HG03439 (cell line): ENCODE data around the gene P2RX5.

ENCODE experiments used
- ATAC-seq: cut with Tn5 transposase; IDR thresholded peaks from one replicate; pipeline ENCODE4 v1.9.1; 2021; ENCODE audit warnings: mild to moderate bottlenecking, moderate library complexity; ENCODE audit not compliant: unreplicated experiment

Gene P2RX5

DNA sequence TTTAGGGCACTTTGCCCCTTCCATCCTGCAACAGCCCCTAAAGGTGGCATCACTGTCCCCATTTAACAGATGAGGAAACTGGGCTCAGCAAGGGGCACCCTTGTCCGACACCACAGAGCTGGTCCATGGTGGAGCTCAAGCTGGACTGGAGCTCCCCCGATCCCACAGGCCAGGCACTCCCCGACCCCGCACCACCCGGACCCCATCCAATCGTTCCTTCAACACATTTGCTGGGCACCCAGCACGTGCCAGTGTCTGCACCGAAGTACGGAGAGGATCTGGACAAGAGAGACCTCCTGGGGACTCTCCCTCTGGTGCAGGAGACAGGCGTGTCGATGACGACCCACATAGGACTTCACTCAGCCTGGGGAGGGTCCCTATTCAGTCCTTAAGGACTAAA, 13.9 kb downstream of the P2RX5 start:
- no peak for ATAC-seq

DNA sequence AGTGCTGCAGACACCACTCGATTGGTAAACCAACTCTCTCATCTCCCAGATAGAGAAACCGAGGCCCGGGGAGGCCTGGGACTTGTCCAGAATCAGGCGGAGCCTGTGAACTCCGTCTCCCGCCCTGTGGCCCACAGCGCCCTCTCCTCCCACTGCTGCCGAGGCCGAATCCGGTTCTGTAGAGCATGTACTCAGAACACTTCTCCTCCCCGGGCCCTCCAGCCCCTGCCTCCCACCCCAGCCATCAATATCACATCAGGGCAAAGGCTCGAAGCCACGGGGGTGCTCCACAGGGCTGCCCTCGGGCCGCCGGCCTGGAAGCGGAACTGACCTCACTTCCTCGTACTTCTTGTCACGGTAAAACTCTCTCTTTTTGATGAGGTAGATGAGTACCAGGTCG, 14.4 kb downstream of the P2RX5 start:
- no peak for ATAC-seq

DNA sequence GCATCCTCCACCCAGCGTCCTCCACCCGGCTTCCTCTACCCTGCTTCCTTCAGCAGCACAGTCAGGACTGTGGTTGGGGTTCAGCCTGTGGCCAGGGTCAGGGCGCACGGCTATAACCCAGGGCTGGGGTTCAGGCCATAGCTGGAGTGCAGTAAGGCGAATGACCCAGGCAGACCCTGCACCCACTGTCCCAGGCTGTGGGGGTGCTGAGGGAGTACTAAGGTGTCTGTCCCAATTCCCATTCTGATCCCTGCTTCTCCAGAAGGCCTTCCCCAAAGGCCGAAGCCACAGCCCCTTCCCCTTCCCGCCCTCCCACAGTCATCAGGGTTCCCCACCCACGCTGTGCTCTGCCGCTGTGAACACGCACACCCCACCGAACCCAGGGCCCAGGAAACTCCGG, 14.9 kb downstream of the P2RX5 start:
- no peak for ATAC-seq

- ATAC-seq: no peak
These were observed 16.3 kb downstream of the P2RX5 start for GRCh38 chr17:3679531-3680126.

DNA sequence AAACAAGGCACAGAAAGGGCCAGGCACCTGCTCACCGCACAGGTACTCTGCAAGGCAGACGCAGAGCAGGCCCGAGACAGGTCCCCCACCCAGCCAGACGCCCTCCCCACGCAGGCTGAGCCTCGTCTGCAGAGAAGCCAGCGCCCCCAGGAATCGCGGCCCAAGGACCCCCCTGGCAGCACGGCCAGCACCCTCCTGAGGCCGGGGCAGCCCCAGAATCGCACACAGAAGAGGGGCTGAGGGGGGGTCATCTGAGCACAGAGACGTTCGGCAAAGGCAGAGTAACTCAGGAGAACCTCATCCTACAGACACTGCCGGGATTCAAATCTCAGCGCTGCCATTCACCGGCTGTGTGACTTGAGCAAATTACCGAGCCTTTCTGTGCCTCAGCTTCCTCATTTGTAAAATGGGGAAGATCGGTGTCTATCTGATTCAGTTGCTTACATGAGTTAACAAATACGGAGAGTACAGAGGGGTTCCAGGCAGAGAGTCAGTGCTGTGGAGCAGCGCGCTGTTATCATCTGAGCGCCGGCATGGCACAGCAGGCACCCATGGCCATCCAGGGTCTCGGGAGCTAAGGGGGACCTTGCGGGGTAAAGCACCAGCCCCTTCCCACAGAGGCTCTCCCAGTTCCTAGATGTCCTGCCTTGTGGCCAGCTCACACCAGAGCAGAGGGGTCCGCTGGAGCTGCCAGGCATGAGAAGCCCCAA, 17.0 kb downstream of the P2RX5 start:
- ATAC-seq: no peak

- no peak for ATAC-seq
These were observed 17.7 kb downstream of the P2RX5 start for GRCh38 chr17:3678095-3678820.

DNA sequence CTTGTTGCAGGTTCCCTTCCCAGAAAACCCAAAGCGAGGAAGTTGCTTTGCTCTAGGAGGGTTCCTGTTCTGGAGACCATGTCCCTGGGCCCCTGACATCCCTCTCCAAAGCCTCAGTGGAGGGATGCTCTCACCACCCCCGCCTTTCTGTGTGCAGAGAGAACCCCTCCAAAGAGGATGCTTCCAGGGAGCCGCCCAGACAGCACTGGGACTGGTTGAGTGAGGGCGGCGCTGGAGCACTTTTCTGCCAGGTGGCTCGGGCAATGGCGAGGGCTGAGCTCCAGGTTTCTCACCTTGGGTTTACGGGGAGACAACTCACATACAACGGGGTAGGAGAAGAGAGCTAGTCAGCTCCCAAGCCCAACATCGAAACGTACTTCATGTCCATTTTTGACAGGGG, 20.1 kb downstream of the P2RX5 start:
- no peak for ATAC-seq

DNA sequence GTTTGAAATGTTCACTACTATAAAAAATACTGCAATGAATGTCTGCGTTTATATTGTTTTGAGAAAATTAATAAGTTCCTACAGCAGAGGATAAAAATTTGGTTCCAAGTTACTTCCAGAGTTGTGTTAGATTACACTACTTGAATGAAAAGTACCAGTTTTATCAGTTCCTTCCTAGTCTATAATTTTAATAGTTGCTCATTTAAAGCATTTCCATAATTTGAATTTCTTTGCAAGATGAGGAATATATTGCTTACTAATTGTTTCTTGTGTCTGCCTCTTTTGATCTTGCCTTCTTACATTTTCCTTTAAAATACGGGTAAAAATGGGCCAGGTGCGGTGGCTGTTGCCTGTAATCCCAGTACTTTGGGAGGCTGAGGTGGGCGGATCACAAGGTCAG, 23.4 kb downstream of the P2RX5 start:
- no peak for ATAC-seq

DNA sequence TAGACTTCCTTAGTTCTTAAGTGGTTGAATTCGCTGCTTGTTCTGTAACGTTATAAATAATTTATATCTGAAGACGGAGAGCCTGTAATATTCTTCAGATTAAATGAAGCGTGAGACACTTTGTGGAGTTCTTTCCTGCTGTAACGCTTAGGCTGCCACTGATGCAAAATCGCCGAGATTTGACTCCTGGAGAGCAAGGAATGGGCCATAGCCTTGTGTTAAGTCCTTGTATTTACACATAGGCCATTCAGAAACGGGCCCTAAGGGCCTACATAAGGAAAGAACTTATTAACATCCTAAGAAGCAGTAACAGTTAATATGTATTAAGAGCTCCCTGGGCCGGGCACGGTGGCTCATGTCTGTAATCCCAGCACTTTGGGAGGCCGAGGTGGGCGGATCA, 26.4 kb downstream of the P2RX5 start:
- ATAC-seq: no peak

DNA sequence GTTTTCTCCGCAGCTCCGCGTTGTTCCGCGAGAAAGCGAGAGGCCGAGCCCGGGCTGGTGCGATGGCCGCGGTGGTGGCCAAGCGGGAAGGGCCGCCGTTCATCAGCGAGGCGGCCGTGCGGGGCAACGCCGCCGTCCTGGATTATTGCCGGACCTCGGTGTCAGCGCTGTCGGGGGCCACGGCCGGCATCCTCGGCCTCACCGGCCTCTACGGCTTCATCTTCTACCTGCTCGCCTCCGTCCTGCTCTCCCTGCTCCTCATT, 26.9 kb downstream of the P2RX5 start:
- ATAC-seq: no peak

DNA sequence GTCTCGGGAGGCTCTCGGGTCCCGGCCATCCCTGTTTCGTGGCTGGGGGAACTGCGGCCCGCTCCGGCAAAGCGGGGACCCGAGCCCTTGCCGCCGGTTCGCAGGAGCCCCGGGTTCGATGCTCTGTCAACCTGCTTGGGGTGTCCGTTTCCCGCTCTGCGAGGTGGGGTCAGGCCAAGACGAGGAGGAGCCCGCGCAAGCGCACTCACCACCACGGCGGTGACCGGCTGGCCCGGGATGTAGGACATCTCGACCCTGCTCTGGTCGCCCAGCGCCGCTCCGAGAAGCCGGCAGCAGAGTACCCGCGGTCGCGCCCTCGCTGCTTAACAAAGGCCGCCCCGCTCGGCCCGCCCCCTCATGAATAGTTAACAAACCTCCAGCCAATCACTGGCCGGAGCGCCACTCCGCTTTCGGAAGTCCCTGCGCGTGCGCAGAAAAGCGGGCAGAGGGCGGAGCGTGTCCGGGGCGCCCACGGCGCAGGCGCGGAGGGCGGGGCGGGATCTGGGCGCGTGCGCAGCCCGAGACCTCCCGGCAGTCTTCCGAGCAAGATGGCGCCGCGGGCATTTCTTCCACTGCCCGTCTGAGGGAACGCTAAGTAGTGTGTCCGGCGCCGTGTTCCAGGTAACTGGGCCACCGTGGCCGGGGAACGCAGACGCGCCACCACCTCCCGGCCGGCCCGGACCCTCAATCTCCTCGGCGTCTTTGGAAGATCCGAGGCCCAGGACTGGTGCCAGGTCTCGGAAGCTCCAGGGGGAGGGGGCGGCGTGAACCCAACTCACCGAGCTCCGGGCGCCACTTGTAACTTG, 27.5 kb downstream of the P2RX5 start, which contains the start of the genes EMC6 and TAX1BP3:
EMC6 (plus strand) TSS at position 534 of the 806 bp plus-strand sequence. CDS start 335 bp downstream, outside the sequence.
TAX1BP3 (minus strand) TSS at position 300 of the 806 bp plus-strand sequence; CDS start at position 248, 52 bp downstream.
- ATAC-seq: peak; percentile 88

GRCh38 chr17:3667366-3668278, 28.3 kb downstream of the P2RX5 start:
- peak; percentile 20 for ATAC-seq

DNA sequence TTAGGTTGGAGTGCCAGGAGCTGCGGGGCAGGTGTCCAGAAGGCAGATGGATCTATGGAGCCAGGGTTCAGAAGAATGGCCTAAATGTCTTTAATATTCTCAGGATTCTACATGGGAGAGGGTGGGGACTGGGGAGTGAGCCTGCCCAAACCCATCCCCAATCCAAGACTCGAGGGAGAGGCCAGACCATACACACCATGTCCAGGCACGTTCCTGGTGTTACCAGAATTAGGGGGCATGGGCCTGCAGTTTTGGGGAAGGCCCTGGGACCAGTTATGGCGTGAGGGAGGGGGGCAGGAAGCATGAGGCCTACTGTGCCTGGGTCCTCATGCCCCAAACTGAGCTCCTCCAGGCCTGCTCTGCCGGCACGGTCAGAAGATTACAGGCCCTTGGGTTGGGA, 29.4 kb downstream of the P2RX5 start:
- no peak for ATAC-seq

DNA sequence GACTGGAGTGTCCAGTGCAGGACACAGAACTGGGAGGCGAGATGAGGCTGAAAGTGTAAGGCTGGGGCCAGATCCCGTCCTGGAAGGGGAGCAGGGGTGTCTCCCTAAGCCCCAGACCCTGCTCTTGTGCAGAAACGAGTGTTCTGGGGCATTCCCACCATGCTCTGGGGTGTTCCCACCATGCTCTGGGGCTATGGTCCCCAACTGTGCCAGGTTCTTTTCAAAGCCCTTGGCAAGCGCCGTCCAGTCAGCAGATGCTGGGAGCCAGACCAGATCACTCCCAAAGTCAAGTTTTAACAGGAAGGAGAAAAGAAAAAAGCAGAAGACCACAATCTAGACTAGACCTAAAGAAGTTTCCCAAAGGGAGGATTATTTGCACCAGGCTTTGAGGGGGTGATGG, 30.1 kb downstream of the P2RX5 start:
- ATAC-seq: no peak

GRCh38 chr17:3663102-3664011, 32.6 kb downstream of the P2RX5 start:
- no peak for ATAC-seq

GRCh38 chr17:3660311-3660891, 35.6 kb downstream of the P2RX5 start:
- no peak for ATAC-seq

DNA sequence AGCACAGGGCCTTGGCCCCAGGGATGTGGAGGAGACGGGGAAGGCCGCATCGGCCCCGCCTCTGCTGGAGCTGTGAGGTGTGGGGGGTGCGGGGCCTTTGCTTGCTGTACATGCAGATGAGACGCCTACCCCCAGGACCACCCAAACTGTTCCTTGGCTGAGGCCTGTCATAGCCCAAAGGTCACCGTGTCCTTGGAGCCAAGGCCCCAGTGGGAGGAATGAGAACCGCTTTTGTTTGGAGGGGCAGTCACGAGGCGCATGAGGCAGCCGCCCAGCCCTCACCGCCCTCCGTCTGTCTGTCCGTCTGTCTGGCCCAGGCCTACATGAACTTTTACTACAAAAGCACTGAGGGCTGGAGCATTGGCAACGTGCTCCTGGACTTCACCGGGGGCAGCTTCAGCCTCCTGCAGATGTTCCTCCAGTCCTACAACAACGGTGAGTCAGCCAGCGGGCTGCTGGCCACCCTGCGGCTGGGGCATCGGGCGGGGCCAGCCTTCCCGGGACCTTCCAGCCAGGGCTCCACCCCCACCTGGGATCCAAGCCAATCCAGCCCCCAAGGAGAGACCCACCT, 36.3 kb downstream of the P2RX5 start:
- ATAC-seq: no peak

DNA sequence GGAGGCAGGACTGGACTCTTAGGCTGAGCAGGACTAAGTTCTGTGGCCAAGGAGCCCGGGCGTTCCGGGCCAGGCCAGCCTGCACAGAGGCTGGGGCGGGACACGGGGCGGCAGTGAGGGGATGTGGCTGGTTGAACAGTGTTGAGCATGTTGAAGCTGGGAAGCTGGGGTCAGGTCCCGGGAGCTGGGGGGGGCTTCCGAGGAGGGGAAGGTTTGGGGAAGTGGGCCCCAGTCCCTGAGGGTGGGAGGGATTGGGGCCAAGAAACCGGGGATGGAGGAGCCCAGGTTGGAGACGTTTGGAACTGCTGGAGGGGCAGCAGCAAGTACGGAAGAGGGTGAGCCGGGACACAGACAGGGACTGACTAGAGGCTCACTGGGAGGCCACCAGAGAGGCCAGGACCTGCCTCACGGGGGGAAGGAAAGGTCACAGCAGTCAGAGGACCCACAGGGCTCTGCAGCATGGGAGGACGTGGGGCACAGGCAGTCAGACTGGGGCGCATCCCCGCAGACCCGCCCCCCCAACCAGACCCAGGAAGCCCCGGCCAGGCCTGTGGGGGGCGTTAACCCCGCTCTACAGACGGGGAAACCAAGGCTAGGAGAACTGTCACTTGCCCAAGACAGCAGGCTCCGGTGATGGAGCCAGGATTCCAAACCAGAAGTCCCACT, 37.0 kb downstream of the P2RX5 start:
- no peak for ATAC-seq
